ENCODE data around the gene OVOL2. TPM values are rescaled to one million over a fixed set of nuclear protein-coding genes. Genes with fewer than 3 reads are reported as not detected.

The OVOL2 gene
- total RNA-seq, 1 experiment from 2014 or later, result not detected

DNA sequence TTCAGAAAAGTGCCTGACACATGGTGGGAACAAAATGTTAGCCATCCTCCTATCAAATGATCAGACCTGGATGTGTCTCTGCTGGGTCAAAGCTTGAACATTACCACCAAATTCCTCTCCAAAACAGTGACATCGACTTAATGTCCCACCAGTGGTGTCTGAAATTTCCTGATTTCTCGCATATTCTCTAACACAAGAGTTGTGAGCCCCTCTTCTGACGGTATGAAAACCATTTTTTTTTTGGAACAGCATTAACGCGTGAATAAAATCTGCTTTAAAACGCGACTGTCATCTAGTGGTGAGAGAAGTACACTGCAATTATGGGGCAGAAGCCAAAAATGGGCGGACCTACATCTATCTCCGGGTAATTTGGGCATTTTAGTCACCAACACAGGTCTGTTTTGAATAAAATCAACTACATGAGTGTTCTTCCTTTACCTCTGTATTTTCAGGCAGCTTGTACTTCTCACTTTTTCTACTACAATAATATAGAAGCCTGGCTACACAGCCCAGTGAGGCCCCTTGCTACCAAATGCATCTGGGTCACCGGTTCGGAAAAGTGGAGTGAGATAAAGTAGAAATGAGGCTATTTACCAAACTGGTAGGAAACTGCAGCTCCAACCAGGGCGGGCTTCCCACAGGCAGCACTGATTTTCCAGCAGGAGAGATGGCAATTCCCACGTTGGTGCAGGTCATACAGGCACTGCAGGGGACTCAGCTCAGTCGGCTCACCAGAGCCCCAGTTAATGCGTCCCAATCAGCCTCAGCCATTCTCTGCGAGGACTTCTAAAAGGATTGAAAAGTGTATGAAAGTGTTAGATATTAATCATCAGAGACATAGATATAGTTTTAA lies 61.5 kb downstream of the OVOL2 start:
- Histone ChIP-seq H4K20me1 (ENCODE audit: insufficient read depth, low read depth, low read length) (no peaks in the 10 kb centered on the region), H3K4me1 (ENCODE audit: low read length) (peaks cover 9% of the 10 kb centered on the region), H3K36me3 (ENCODE audit: insufficient read depth, low read length) (no peaks in the 10 kb centered on the region), H3K27me3 (ENCODE audit: low read length) (no peaks in the 10 kb centered on the region; the same call in 1 of the 2 replicates), H3K27ac (ENCODE audit: low read length) (no peak overlapping the region), H2AFZ (ENCODE audit: low read length) (no peak overlapping the region), H3K9ac (ENCODE audit: low read length) (no peak overlapping the region), H3K79me2 (ENCODE audit: low read length) (no peaks in the 10 kb centered on the region), H3K4me3 (ENCODE audit: low read length) (no peak overlapping the region), H3K9me2 (replicated peaks; ENCODE audit: insufficient read depth, low read length) (no peaks in the 10 kb centered on the region), H3K9me3 (ENCODE audit: low read length) (no peaks in the 10 kb centered on the region), H3K4me2 (ENCODE audit: low read depth, low read length, poor library complexity, severe bottlenecking) (peak overlapping the region; percentile 21)
- peak; percentile 89 for DNase-seq

DNA sequence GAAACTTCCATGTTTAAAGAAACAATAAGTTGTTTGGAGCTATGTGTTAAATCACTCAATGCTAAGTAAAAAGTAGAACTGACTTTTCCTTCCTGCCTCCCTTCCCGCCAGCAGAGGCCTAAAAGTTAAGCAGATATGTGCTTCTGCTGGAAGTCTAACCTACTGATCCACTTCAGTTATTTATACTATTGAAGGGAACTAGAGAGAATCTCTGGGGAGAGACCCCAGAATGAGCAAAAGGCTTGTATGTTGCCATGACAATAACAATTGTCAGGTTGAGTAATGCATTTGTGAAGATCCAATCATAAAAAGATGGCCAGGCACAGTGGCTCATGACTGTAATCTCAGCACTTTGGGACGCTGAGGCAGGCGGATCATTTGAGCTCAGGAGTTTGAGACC lies 64.2 kb downstream of the OVOL2 start:
- H3K36me3 ChIP-seq (ENCODE audit: insufficient read depth, low read length), result peaks cover 16% of the 10 kb centered on the region; the same call in 1 of the 2 replicates
- H3K27ac ChIP-seq (ENCODE audit: low read length), result no peak overlapping the region
- H2AFZ ChIP-seq (ENCODE audit: low read length), result no peak overlapping the region
- H4K20me1 ChIP-seq (ENCODE audit: insufficient read depth, low read depth, low read length), result no peaks in the 10 kb centered on the region
- H3K9ac ChIP-seq (ENCODE audit: low read length), result no peak overlapping the region
- H3K9me3 ChIP-seq (ENCODE audit: low read length), result no peaks in the 10 kb centered on the region
- H3K9me2 ChIP-seq (replicated peaks; ENCODE audit: insufficient read depth, low read length), result no peaks in the 10 kb centered on the region
- DNase-seq, result no peak
- no peak overlapping the region for H3K4me3 ChIP-seq (ENCODE audit: low read length)
- peaks cover 9% of the 10 kb centered on the region for H3K4me1 ChIP-seq (ENCODE audit: low read length)
- no peaks in the 10 kb centered on the region for H3K79me2 ChIP-seq (ENCODE audit: low read length)
- no peak overlapping the region for H3K4me2 ChIP-seq (ENCODE audit: low read depth, low read length, poor library complexity, severe bottlenecking)
- no peaks in the 10 kb centered on the region; the same call in 1 of the 2 replicates for H3K27me3 ChIP-seq (ENCODE audit: low read length)

DNA sequence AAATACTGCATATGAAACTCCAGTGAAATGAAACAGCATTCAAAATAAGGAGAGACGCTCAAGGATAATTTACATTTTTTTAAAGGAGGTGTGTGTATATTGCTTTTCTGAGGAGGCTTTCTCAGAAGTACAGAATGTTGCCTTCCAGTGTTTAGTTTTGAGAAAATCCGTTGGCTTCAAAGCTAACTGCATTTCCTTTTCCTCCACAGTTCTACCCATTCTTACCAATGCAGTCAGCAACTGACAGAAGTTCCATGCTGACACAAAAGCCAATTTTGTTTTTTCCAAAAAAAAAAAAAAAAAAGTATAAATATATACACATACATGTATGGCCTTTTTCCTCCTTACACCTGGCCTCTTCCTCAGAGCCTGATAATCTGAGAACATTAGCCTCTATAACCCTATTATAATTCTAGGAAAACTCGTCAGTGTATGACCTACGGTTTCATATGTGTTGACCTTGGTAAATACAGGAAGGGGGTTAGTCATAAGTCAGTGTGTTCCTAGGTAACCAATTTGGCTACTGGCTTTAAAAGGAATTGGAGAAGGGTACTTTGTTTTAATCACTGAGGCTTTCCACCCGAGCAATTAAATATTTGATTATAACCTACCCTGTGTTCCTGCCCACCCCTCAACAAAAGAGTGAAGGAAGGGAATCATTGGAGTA lies 64.7 kb downstream of the OVOL2 start:
- H3K9me2 ChIP-seq (replicated peaks; ENCODE audit: insufficient read depth, low read length), result no peaks in the 10 kb centered on the region
- no peak overlapping the region for H2AFZ ChIP-seq (ENCODE audit: low read length)
- peaks cover 9% of the 10 kb centered on the region for H3K4me1 ChIP-seq (ENCODE audit: low read length)
- H3K4me3 ChIP-seq (ENCODE audit: low read length), result no peak overlapping the region
- DNase-seq, result no peak
- H3K4me2 ChIP-seq (ENCODE audit: low read depth, low read length, poor library complexity, severe bottlenecking), result no peak overlapping the region
- H3K27me3 ChIP-seq (ENCODE audit: low read length), result no peaks in the 10 kb centered on the region; the same call in 1 of the 2 replicates
- H4K20me1 ChIP-seq (ENCODE audit: insufficient read depth, low read depth, low read length), result no peaks in the 10 kb centered on the region
- no peaks in the 10 kb centered on the region for H3K79me2 ChIP-seq (ENCODE audit: low read length)
- no peak overlapping the region; the same call in 1 of the 2 replicates for H3K27ac ChIP-seq (ENCODE audit: low read length)
- no peak overlapping the region for H3K9ac ChIP-seq (ENCODE audit: low read length)
- peaks cover 19% of the 10 kb centered on the region; the same call in 1 of the 2 replicates for H3K36me3 ChIP-seq (ENCODE audit: insufficient read depth, low read length)
- no peaks in the 10 kb centered on the region for H3K9me3 ChIP-seq (ENCODE audit: low read length)

DNA sequence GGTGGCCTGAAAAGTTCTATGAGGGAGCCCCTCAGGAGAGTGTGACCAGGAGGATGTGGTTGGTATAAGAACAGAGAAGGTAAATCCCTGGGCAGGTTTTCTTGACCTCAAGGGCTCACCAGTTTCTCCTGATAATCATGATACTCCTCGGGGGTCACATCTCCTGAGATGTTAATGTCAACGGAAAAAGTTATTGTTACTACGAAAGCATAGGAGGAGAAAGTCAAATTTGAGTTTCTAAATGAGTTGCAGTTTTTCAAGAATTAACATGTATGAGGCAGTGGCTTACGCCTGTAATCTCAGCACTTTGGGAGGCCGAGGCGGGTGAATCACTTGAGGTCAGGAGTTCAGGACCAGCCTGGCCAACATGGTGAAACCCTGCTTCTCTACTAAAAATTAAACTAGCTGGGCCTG lies 65.5 kb downstream of the OVOL2 start:
- no peak overlapping the region for H3K9ac ChIP-seq (ENCODE audit: low read length)
- no peak overlapping the region for H3K4me3 ChIP-seq (ENCODE audit: low read length)
- H3K27ac ChIP-seq (ENCODE audit: low read length), result no peak overlapping the region
- H3K9me3 ChIP-seq (ENCODE audit: low read length), result no peaks in the 10 kb centered on the region
- H3K4me2 ChIP-seq (ENCODE audit: low read depth, low read length, poor library complexity, severe bottlenecking), result no peak overlapping the region
- no peak overlapping the region for H2AFZ ChIP-seq (ENCODE audit: low read length)
- H3K27me3 ChIP-seq (ENCODE audit: low read length), result no peaks in the 10 kb centered on the region
- H3K9me2 ChIP-seq (replicated peaks; ENCODE audit: insufficient read depth, low read length), result no peaks in the 10 kb centered on the region
- H4K20me1 ChIP-seq (ENCODE audit: insufficient read depth, low read depth, low read length), result no peaks in the 10 kb centered on the region
- 0 out of 2 replicates have a peak, but pooled peaks cover 3% of the 10 kb centered on the region for H3K79me2 ChIP-seq (ENCODE audit: low read length)
- H3K4me1 ChIP-seq (ENCODE audit: low read length), result peaks cover 9% of the 10 kb centered on the region
- H3K36me3 ChIP-seq (ENCODE audit: insufficient read depth, low read length), result peaks cover 24% of the 10 kb centered on the region; the same call in 1 of the 2 replicates
- no peak for DNase-seq

DNA sequence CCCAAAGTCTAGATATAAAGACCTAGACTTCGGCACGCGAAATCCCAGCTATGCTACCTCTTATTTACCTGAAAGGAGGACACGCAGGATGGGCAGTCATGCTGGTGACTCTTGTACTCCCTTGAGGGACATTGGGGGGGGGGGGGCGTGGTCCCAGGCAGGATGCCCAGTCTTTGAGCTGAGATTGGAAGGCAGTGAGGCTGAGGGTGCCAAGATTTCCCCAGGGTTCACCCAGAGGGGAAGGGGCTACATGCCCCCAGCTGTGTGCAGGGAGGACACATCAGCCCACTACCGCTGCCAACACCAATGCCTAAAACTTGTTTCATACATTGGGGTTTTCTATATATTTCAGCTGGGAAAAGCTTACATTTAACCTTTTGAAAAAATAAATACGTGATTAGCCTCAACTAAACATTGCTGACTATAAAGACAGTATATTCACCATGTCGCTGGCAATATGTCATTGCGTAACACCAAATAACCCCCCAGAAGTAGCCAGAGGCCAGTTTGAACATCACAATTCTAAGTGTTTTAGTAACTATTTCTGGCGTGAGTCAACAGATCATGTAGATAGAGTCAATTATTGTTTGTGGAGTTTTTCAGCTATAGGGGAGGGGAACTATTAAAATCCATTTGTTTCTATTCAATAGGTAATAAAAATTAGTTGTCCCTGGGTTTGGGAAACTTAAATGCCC lies 67.3 kb downstream of the OVOL2 start:
- H3K4me3 ChIP-seq (ENCODE audit: low read length), result no peak overlapping the region
- H3K79me2 ChIP-seq (ENCODE audit: low read length), result peaks cover 8% of the 10 kb centered on the region
- no peaks in the 10 kb centered on the region for H4K20me1 ChIP-seq (ENCODE audit: insufficient read depth, low read depth, low read length)
- H3K9me3 ChIP-seq (ENCODE audit: low read length), result no peaks in the 10 kb centered on the region
- no peak for DNase-seq
- H3K27me3 ChIP-seq (ENCODE audit: low read length), result no peaks in the 10 kb centered on the region
- H3K9ac ChIP-seq (ENCODE audit: low read length), result no peak overlapping the region
- no peak overlapping the region for H2AFZ ChIP-seq (ENCODE audit: low read length)
- H3K27ac ChIP-seq (ENCODE audit: low read length), result no peak overlapping the region
- H3K4me2 ChIP-seq (ENCODE audit: low read depth, low read length, poor library complexity, severe bottlenecking), result no peak overlapping the region
- no peaks in the 10 kb centered on the region for H3K4me1 ChIP-seq (ENCODE audit: low read length)
- H3K9me2 ChIP-seq (replicated peaks; ENCODE audit: insufficient read depth, low read length), result no peaks in the 10 kb centered on the region
- H3K36me3 ChIP-seq (ENCODE audit: insufficient read depth, low read length), result peaks cover 24% of the 10 kb centered on the region; the same call in 1 of the 2 replicates

DNA sequence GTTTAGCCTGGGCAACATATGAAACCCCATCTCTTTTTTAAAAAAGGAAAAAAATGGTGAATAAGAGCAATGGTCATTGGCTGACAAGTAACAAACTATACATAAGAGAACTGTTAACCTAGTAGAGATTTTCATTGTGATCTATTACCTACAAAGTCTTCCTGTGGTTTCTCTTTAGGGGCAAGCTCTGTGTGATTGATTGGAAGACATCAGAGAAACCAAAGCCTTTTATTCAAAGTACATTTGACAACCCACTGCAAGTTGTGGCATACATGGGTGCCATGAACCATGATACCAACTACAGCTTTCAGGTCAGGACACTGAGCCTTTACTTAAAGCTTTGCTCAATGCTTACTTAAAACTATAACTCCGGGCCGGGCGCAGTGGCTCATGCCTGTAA lies 69.7 kb downstream of the OVOL2 start:
- Histone ChIP-seq H3K36me3 (ENCODE audit: insufficient read depth, low read length) (peaks cover 39% of the 10 kb centered on the region; the same call in 1 of the 2 replicates), H2AFZ (ENCODE audit: low read length) (no peak overlapping the region), H3K9me2 (replicated peaks; ENCODE audit: insufficient read depth, low read length) (no peaks in the 10 kb centered on the region), H3K4me3 (ENCODE audit: low read length) (no peak overlapping the region), H3K9me3 (ENCODE audit: low read length) (no peaks in the 10 kb centered on the region), H3K27me3 (ENCODE audit: low read length) (no peaks in the 10 kb centered on the region), H3K27ac (ENCODE audit: low read length) (no peak overlapping the region), H3K9ac (ENCODE audit: low read length) (no peak overlapping the region), H4K20me1 (ENCODE audit: insufficient read depth, low read depth, low read length) (0 out of 2 replicates have a peak, but pooled peaks cover 4% of the 10 kb centered on the region), H3K79me2 (ENCODE audit: low read length) (peaks cover 29% of the 10 kb centered on the region), H3K4me1 (ENCODE audit: low read length) (no peaks in the 10 kb centered on the region), H3K4me2 (ENCODE audit: low read depth, low read length, poor library complexity, severe bottlenecking) (no peak overlapping the region)
- no peak for DNase-seq

DNA sequence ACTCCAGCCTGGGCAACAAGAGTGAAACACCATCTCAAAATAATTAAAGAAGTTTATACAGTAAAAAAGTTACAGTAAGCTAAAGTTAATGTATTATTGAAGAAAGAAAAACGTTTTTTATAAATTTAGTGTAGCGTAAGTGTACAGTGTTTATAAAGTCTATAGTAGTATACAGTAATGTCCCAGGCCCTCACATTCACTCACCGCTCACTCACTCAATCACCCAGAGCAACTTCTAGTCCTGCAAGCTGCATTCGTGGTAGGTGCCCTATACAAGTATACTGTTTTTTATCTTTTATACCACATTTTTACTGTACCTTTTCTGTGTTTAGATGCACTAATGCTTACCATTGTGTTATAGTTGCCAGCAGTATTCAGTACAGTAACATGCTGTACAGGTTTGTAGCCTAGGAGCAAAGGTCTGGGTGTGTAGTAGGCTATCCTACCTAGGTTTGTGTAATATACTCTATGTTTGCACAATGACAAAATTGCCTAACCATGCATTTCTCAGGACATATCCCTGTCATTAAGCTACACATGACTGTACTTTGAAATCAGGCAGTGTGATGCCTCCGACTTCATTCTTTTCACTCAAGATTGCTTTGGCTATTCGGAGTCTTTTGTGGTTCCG lies 72.2 kb downstream of the OVOL2 start:
- Histone ChIP-seq H3K4me1 (ENCODE audit: low read length) (no peaks in the 10 kb centered on the region), H3K9ac (ENCODE audit: low read length) (no peak overlapping the region), H3K36me3 (ENCODE audit: insufficient read depth, low read length) (peaks cover 37% of the 10 kb centered on the region; the same call in 1 of the 2 replicates), H2AFZ (ENCODE audit: low read length) (no peak overlapping the region), H3K27me3 (ENCODE audit: low read length) (no peaks in the 10 kb centered on the region), H3K4me3 (ENCODE audit: low read length) (no peak overlapping the region), H3K79me2 (ENCODE audit: low read length) (peaks cover 51% of the 10 kb centered on the region), H4K20me1 (ENCODE audit: insufficient read depth, low read depth, low read length) (0 out of 2 replicates have a peak, but pooled peaks cover 4% of the 10 kb centered on the region), H3K27ac (ENCODE audit: low read length) (no peak overlapping the region), H3K9me2 (replicated peaks; ENCODE audit: insufficient read depth, low read length) (no peaks in the 10 kb centered on the region), H3K4me2 (ENCODE audit: low read depth, low read length, poor library complexity, severe bottlenecking) (no peak overlapping the region), H3K9me3 (ENCODE audit: low read length) (no peaks in the 10 kb centered on the region)
- no peak for DNase-seq

Data from Karpas-422 (cell line).